Measurements from ENCODE around the gene ANTXR1.

GRCh38 chr2:69007603-69008002, 5.4 kb upstream of the ANTXR1 start:
- TF ChIP-seq CTCF (IDR thresholded peaks at IDR 0.05) = no peak
- no peak for TF ChIP-seq POLR2AphosphoS5 (IDR thresholded peaks at IDR 0.05; ENCODE audit: low read depth, low read length)

Measured in SK-N-SH (cell line).